HG03066 (cell line): ENCODE results near the gene TDRD7.
A peak's percentile ranks its signal among the peaks of the same experiment; 100 is the strongest.
"Not testable (repeated sequence)": the region's sequence is repeated elsewhere in the genome, so short reads cannot be mapped to it uniquely, and the experiment has no call there.

Source experiments
- ATAC-seq: cut with Tn5 transposase; IDR thresholded peaks from one replicate; pipeline ENCODE4 v1.9.1; 2021; ENCODE audit warnings: low read depth; ENCODE audit not compliant: unreplicated experiment

The TDRD7 gene

DNA sequence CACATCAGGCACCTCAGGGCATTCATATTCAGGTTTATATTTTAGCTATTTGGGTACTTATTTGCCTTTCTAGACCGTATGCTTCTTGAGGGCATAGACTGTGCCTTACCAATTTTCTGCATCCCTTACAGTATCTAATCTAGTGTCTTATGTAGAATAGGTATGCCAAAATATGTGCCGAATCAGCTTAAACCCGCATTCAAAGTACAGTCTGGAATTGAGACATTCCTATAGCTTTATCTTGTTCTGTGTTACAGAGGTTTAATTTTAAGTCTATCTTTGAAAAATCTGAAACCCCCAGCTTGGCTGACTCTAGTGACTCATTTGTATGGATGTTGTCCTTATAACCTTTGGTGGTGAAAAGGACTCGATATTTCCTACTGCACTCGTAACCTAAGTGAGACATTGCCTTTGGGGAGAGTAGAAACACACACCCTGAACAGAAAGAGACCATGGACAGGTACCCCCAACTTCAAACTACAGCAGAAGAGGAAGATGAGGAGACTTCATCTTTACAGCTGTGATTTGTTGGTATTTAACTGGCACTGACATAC, 62.6 kb downstream of the TDRD7 start:
- no peak for ATAC-seq

GRCh38 chr9:97475059-97475458, 63.2 kb downstream of the TDRD7 start:
- no peak for ATAC-seq

- ATAC-seq: no peak
These were observed 66.5 kb downstream of the TDRD7 start for GRCh38 chr9:97478301-97478981.

- ATAC-seq: no peak
These were observed 67.7 kb downstream of the TDRD7 start for GRCh38 chr9:97479496-97480159.

DNA sequence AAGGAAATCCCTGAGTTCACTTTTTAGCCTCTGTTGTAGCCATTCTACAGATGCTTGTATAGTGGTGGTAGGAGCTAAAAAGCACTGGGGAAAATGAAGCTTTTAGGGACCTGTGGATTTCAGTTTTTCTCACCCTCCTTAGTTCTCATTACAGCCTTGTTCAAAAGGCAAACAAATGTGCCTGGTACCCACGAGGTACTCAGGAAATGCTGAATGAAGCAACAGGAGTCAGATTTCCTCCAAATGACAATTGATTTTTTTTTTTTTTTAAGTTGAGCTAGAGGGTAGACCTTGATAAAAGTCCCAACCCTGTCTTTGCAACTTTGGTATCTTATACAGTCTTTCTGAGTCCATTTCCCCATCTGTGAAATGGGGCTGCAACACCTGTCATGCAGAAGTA, 68.3 kb downstream of the TDRD7 start:
- ATAC-seq: no peak

- no peak for ATAC-seq
These were observed 68.9 kb downstream of the TDRD7 start for GRCh38 chr9:97480749-97481148.

- no peak for ATAC-seq
These were observed 72.2 kb downstream of the TDRD7 start for GRCh38 chr9:97484134-97484533.

DNA sequence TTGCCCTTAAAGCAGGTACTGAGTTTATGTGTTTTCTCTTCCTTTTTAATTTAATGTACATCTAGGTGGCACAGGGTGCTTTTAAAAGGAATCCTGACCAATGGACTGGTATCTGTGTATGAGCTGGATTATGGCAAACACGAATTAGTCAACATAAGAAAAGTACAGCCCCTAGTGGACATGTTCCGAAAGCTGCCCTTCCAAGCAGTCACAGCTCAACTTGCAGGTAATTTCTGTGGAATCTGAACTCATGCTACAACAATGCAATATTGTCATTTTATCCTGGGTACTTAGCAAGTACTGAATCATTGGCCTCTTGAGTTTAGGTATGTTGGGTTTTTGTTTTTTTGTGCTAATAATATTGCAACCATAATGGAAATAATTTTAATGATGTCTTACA, 75.2 kb downstream of the TDRD7 start:
- ATAC-seq: no peak

- ATAC-seq: no peak
These were observed 76.0 kb downstream of the TDRD7 start for GRCh38 chr9:97487861-97488260.

GRCh38 chr9:97491216-97491999, 79.5 kb downstream of the TDRD7 start:
- no peak for ATAC-seq

GRCh38 chr9:97497558-97498375, 85.9 kb downstream of the TDRD7 start:
- ATAC-seq: not testable (repeated sequence)

GRCh38 chr9:97498846-97499245, 87.0 kb downstream of the TDRD7 start:
- not testable (repeated sequence) for ATAC-seq

- no peak for ATAC-seq
These were observed 88.4 kb downstream of the TDRD7 start for GRCh38 chr9:97500263-97500662.

DNA sequence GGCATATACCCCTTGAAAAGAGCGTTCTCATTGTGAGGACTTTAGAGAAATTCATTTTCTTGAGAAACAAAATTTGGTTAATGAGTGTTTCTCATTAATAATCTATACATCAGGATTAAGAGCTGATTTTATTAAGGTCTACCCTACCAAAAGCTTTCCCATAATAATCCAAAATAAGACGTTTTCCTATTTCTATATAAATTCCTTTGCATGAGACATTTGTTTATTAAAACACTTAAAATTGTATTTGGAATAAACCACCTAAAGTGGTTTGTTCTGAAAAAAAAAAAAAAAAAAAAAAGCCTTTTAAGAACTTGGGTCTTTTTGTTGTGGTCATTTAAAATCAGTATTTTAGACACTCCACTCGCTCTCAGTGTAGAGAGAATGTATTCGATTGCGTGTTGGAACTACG, 88.9 kb downstream of the TDRD7 start:
- ATAC-seq: no peak

GRCh38 chr9:97501177-97501971, 89.5 kb downstream of the TDRD7 start, which contains the start of gene TMOD1:
Gene TMOD1, plus strand, starts transcription at chr9:97501666. Its CDS starts 22,523 bp downstream, at chr9:97524189.
- ATAC-seq: peak; percentile 57

DNA sequence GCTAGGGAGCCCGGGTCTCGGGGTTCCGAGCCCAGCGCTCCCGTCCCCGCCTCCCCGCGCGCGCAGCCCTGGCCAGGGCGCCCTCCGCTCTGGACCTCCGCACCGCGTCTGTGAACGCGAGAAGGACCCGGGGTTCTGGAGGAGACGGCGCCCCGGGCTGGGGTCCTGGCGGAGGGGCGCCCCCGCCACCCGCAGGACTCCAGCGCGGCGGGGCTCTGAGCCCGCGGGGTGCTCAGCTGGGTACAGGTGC, 90.0 kb downstream of the TDRD7 start:
- peak; percentile 31 for ATAC-seq

DNA sequence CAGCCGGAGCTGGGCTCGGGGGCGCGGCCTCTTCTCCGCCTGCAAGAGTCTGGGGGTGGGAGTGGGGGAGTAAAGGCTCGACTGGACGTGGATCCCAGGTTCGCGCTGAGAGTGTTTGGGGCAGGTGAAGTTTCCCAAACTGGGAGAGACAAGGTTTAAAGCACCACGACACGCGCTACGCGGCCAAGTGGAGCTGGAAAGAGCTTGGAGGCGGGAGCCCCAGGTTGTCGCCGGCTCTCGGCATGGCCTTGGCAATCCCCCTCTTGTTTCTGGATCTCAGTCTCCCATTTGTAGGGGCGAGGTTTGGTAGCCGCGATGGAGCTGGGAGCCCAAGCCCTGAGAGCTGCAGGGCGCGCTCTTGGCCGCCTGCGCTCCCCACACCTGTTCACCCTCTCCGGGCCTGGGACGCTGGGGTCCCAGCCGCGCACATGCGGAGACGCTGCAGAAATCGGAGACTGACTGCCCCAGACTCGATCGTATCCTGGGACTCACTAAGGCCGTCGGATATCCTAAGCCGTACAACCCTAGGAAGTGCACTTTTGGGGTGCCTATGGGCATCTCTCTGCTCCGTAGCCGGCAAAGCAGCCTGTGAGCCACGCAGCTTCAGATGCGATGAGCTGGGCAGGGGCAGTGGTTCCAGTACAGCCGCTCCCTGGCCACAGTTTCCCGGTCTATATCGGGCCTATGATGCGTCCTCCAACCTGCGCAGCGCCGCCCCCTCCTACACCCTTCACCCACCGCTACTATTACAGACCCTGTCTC, 90.5 kb downstream of the TDRD7 start:
- ATAC-seq: no peak

- ATAC-seq: no peak
These were observed 91.3 kb downstream of the TDRD7 start for GRCh38 chr9:97502984-97503861.
